Occipital lobe (tissue), 2 donors: ENCODE results near the gene BMERB1. TPM values are rescaled to one million over a fixed set of nuclear protein-coding genes. Genes with fewer than 3 reads are reported as not detected.
"Not testable (repeated sequence)": the region's sequence is repeated elsewhere in the genome, so short reads cannot be mapped to it uniquely, and the experiment has no call there.

ENCODE experiments used
- DNase-seq: peaks from one replicate; lab custom pipeline; 2025; lab: John Stamatoyannopoulos, UW
- total RNA-seq: library from RNA; depleted of rRNA; stranded (reverse); fragments of >200 nt; gene quantifications from one replicate; pipeline ENCODE4 v1.2.3, GENCODE V29; 2014

Gene BMERB1
- total RNA-seq, 1 donor from 2014 or later: 81.6 TPM

- no peak for DNase-seq
These were observed 8.5 kb upstream of the BMERB1 start for GRCh38 chr16:15425861-15426260.

- DNase-seq: no peak
These were observed 7.6 kb upstream of the BMERB1 start for GRCh38 chr16:15426796-15427195.

- peak; percentile 31 for DNase-seq
These were observed 6.6 kb upstream of the BMERB1 start for GRCh38 chr16:15427648-15428239.

GRCh38 chr16:15430884-15431283 is 3.5 kb upstream of the BMERB1 start:
- DNase-seq: not testable (repeated sequence)

GRCh38 chr16:15434079-15434424 is 336 bp upstream of the BMERB1 start:
- peak; percentile 47 for DNase-seq

- DNase-seq: no peak
These were observed 952 bp downstream of the BMERB1 start for GRCh38 chr16:15435216-15435864.

GRCh38 chr16:15439102-15439501 is 4.7 kb downstream of the BMERB1 start:
- no peak for DNase-seq

- no peak for DNase-seq
These were observed 5.1 kb downstream of the BMERB1 start for GRCh38 chr16:15439521-15439920.

GRCh38 chr16:15440852-15441251 is 6.5 kb downstream of the BMERB1 start:
- no peak for DNase-seq

- not testable (repeated sequence) for DNase-seq
These were observed 7.8 kb downstream of the BMERB1 start for GRCh38 chr16:15442140-15442539.

GRCh38 chr16:15443753-15444152 is 9.4 kb downstream of the BMERB1 start:
- no peak for DNase-seq

- DNase-seq: no peak
These were observed 9.9 kb downstream of the BMERB1 start for GRCh38 chr16:15444264-15444663.

GRCh38 chr16:15445450-15445849 is 11.1 kb downstream of the BMERB1 start:
- DNase-seq: no peak

- DNase-seq: no peak
These were observed 12.5 kb downstream of the BMERB1 start for GRCh38 chr16:15446901-15447300.

- DNase-seq: no peak
These were observed 16.2 kb downstream of the BMERB1 start for GRCh38 chr16:15450624-15451023.

GRCh38 chr16:15451098-15451731 is 16.8 kb downstream of the BMERB1 start:
- no peak for DNase-seq

- no peak for DNase-seq
These were observed 18.0 kb downstream of the BMERB1 start for GRCh38 chr16:15452246-15452855.

GRCh38 chr16:15453296-15453695 is 18.9 kb downstream of the BMERB1 start:
- not testable (repeated sequence) for DNase-seq

- DNase-seq: not testable (repeated sequence)
These were observed 20.5 kb downstream of the BMERB1 start for GRCh38 chr16:15454933-15455332.

- no peak for DNase-seq
These were observed 23.0 kb downstream of the BMERB1 start for GRCh38 chr16:15457400-15457799.

- no peak for DNase-seq
These were observed 23.6 kb downstream of the BMERB1 start for GRCh38 chr16:15457958-15458357.

GRCh38 chr16:15459791-15460190 is 25.4 kb downstream of the BMERB1 start:
- DNase-seq: no peak

- DNase-seq: peak; percentile 3
These were observed 26.2 kb downstream of the BMERB1 start for GRCh38 chr16:15460601-15461000.
